K562 (cell line): ENCODE data around the gene OSGEP. TPM values are rescaled to one million over a fixed set of nuclear protein-coding genes. Genes with fewer than 3 reads are reported as not detected.

Experiments used
- CXXC5 ChIP-seq: fragments of 250-450 bp; sonication (Bioruptor Pico); IDR thresholded peaks from 2 replicates; pipeline ENCODE4 v1.8.0; 2022; ENCODE audit warnings: inconsistent platforms, mild to moderate bottlenecking, moderate library complexity
- DNMT1 ChIP-seq: fragments of 450-650 bp; IDR thresholded peaks from 2 replicates; pipeline ENCODE4 v1.6.1; 2016; ENCODE audit warnings: antibody characterized with exemption, mild to moderate bottlenecking
- ERF ChIP-seq: fragments of 450-650 bp; formaldehyde crosslinking; IDR thresholded peaks from 2 replicates; pipeline ENCODE4 v1.4.0; 2020; ENCODE audit warnings: mild to moderate bottlenecking, mixed read lengths
- HDAC3 ChIP-seq: fragments of 450-650 bp; IDR thresholded peaks from 2 replicates; pipeline ENCODE4 v1.6.1; 2018; ENCODE audit warnings: borderline replicate concordance, mild to moderate bottlenecking, moderate library complexity; ENCODE audit not compliant: partially characterized antibody
- HDGF ChIP-seq: fragments of 450-650 bp; IDR thresholded peaks from 2 replicates; pipeline ENCODE4 v1.6.1; 2016
- PHF8 ChIP-seq: fragments of 200-600 bp; sonication (generic); IDR thresholded peaks from 2 replicates; pipeline ENCODE4 v1.6.1; 2012; ENCODE audit warnings: mixed run types, mild to moderate bottlenecking, inconsistent platforms, low read length, moderate library complexity, borderline replicate concordance
- RBFOX2 ChIP-seq: fragments of 200-400 bp; formaldehyde crosslinking; IDR thresholded peaks from 2 replicates; pipeline ENCODE4 v1.6.1; 2017; ENCODE audit warnings: low read depth, mild to moderate bottlenecking, low read length, moderate library complexity
- ZNF318 ChIP-seq, 2 experiments: fragments of 450-650 bp; IDR thresholded peaks; 2 replicates each; pipeline ENCODE4 v1.6.1; 2016; ENCODE audit warnings: mild to moderate bottlenecking in 2 of 2, borderline replicate concordance in 1 of 2, low read depth in 1 of 2, moderate library complexity in 1 of 2
- ZNF449 ChIP-seq: fragments of 250-450 bp; sonication (Bioruptor Pico); IDR thresholded peaks from 2 replicates; pipeline ENCODE4 v1.8.0; 2022; ENCODE audit warnings: moderate library complexity, mild to moderate bottlenecking, inconsistent platforms
- ZNF609 ChIP-seq: sonication (generic); formaldehyde crosslinking; IDR thresholded peaks from 2 replicates; pipeline ENCODE4 v1.8.1; 2023; ENCODE audit warnings: missing genetic modification reagents, mild to moderate bottlenecking, borderline replicate concordance
- ZNF79 ChIP-seq: fragments of 250-450 bp; sonication (Bioruptor Pico); IDR thresholded peaks from 2 replicates; pipeline ENCODE4 v1.4.0; 2020; ENCODE audit warnings: low read depth, mild to moderate bottlenecking, moderate library complexity
- polyA plus RNA-seq, 8 experiments: library from polyadenylated mRNA; depleted of rRNA in 4 of 8; stranded (reverse) in 5 of 8; unstranded in 3 of 8; fragments of >200 nt; fragmentation: Nextera tagmentation in 2 of 8; fragmentation: Illumina TruSeq in 1 of 8; extraction: Ambion mirVana in 2 of 8; extraction: Trizol in 1 of 8; gene quantifications; 2 replicates each; pipeline versions ENCODE4 v1.2.1 to v1.2.3, GENCODE V29; 2011 to 2014; ENCODE audit warnings: inconsistent platforms in 1 of 8, missing spikeins in 1 of 8
- total RNA-seq, 7 experiments: library from RNA; depleted of rRNA in 6 of 7; stranded (reverse); fragments of >200 nt in 6 of 7; fragmentation: Illumina TruSeq in 2 of 7; extraction: Trizol in 2 of 7; gene quantifications; 2 replicates each; pipeline versions ENCODE4 v1.2.1 to v1.2.3, GENCODE V29; 2011 to 2021; ENCODE audit warnings: low replicate concordance in 1 of 7

Gene OSGEP
- total and polyA plus RNA-seq, 9 of the 15 experiments (the other 6 are each of a cell fraction or from before 2014, with no cell fraction given), result 32.1 to 59.2 (median 44.1) TPM

- TF ChIP-seq ZNF318 (IDR thresholded peaks at IDR 0.05; ENCODE audit: borderline replicate concordance in 1 of 2, low read depth in 1 of 2) (peak in 1 of 2 experiments; percentile 93; a peak in 2 of 4 replicates), PHF8 (peak; percentile 69; the same call in 1 of the 2 replicates), HDGF (no peak), ZNF79 (no peak), DNMT1 (no peak), ZNF609 (no peak), HDAC3 (no peak), RBFOX2 (peak; percentile 77), ZNF449 (CRISPR knock-in tag) (peak; percentile 31; the same call in 1 of the 2 replicates), ERF (CRISPR knock-in tag) (no peak), CXXC5 (CRISPR knock-in tag) (peak; percentile 97)
Measured at GRCh38 chr14:20461225-20462141, 6.9 kb upstream of the OSGEP start, which contains the start of gene PIP4P1 (continued).
